ENCODE results near the gene GPM6B. TPM values are rescaled to one million over a fixed set of nuclear protein-coding genes. Genes with fewer than 3 reads are reported as not detected.

GPM6B gene
- total RNA-seq, 1 experiment from 2014 or later, result 0.51 TPM

GRCh38 chrX:13821738-13822137 lies 4.8 kb upstream of the GPM6B start:
- intact Hi-C loops (cut with micrococcal nuclease), result no loop called here
- ATAC-seq (no peak), DNase-seq (no peak)
- Histone ChIP-seq H3K9me2 (replicated peaks; ENCODE audit: low read length) (no peaks in the 10 kb centered on the region), H3K27ac (ENCODE audit: low read length) (no peak overlapping the region), H3K4me3 (ENCODE audit: low read length) (no peak overlapping the region), H3K9ac (ENCODE audit: low read length) (no peak overlapping the region), H3K9me3 (ENCODE audit: low read length) (no peaks in the 10 kb centered on the region), H3F3A (ENCODE audit: low read length, unreplicated experiment) (no peaks in the 10 kb centered on the region), H3K4me2 (ENCODE audit: low read length) (no peak overlapping the region), H3K4me1 (ENCODE audit: insufficient read depth, low read length) (no peaks in the 10 kb centered on the region), H3K27me3 (ENCODE audit: low read length) (peaks cover 32% of the 10 kb centered on the region), H3K79me2 (ENCODE audit: low read length) (no peaks in the 10 kb centered on the region), H4K20me1 (ENCODE audit: low read length) (no peaks in the 10 kb centered on the region), H3K36me3 (ENCODE audit: low read depth, low read length) (no peaks in the 10 kb centered on the region), H2AFZ (ENCODE audit: low read length) (no peak overlapping the region)
- ChIA-PET CTCF (no interaction called here), POLR2A (ENCODE audit: unreplicated experiment) (no interaction called here)
- TF ChIP-seq EZH2 (IDR thresholded peaks at IDR 0.05; ENCODE audit: low read length, unreplicated experiment), result no peak
- no peak for TF ChIP-seq EZH2phosphoT487 (IDR thresholded peaks at IDR 0.05; ENCODE audit: borderline replicate concordance, low read length)
- no peak for TF ChIP-seq CTCF (conservative IDR thresholded peaks at IDR 0.05; ENCODE audit: low read depth, low read length)
- no TSS peak for BruUV-seq (replicated peaks)

- Histone ChIP-seq H3K4me2 (ENCODE audit: low read length) (no peak overlapping the region), H3K9ac (ENCODE audit: low read length) (no peak overlapping the region), H3K4me3 (ENCODE audit: low read length) (no peak overlapping the region), H3K4me1 (ENCODE audit: insufficient read depth, low read length) (no peaks in the 10 kb centered on the region), H4K20me1 (ENCODE audit: low read length) (no peaks in the 10 kb centered on the region), H3K27ac (ENCODE audit: low read length) (no peak overlapping the region), H2AFZ (ENCODE audit: low read length) (no peak overlapping the region), H3K27me3 (ENCODE audit: low read length) (peaks cover 77% of the 10 kb centered on the region), H3K9me3 (ENCODE audit: low read length) (no peaks in the 10 kb centered on the region), H3K9me2 (replicated peaks; ENCODE audit: low read length) (no peaks in the 10 kb centered on the region), H3F3A (ENCODE audit: low read length, unreplicated experiment) (no peaks in the 10 kb centered on the region), H3K79me2 (ENCODE audit: low read length) (no peaks in the 10 kb centered on the region), H3K36me3 (ENCODE audit: low read depth, low read length) (no peaks in the 10 kb centered on the region)
- TF ChIP-seq EZH2 (IDR thresholded peaks at IDR 0.05; ENCODE audit: low read length, unreplicated experiment), result no peak
- TF ChIP-seq CTCF (conservative IDR thresholded peaks at IDR 0.05; ENCODE audit: low read depth, low read length), result no peak
- TF ChIP-seq EZH2phosphoT487 (IDR thresholded peaks at IDR 0.05; ENCODE audit: borderline replicate concordance, low read length), result no peak
- ATAC-seq (no peak), DNase-seq (no peak)
- CTCF ChIA-PET, result no interaction called here
- intact Hi-C loops (cut with micrococcal nuclease), result no loop called here
- POLR2A ChIA-PET (ENCODE audit: unreplicated experiment), result no interaction called here
- BruUV-seq (replicated peaks), result no TSS peak
Observed at GRCh38 chrX:13816176-13816575, 717 bp downstream of the GPM6B start.

GRCh38 chrX:13815664-13816063 lies 1.2 kb downstream of the GPM6B start:
- CTCF ChIA-PET, result no interaction called here

More at GRCh38 chrX:13815664-13816063, 1.2 kb downstream of the GPM6B start:
- H3F3A ChIP-seq (ENCODE audit: low read length, unreplicated experiment), result no peaks in the 10 kb centered on the region
- H3K9ac ChIP-seq (ENCODE audit: low read length), result no peak overlapping the region
- H3K36me3 ChIP-seq (ENCODE audit: low read depth, low read length), result no peaks in the 10 kb centered on the region
- H3K4me1 ChIP-seq (ENCODE audit: insufficient read depth, low read length), result no peaks in the 10 kb centered on the region
- no TSS peak for BruUV-seq (replicated peaks)
- no peaks in the 10 kb centered on the region for H3K79me2 ChIP-seq (ENCODE audit: low read length)
- no peak overlapping the region for H3K4me3 ChIP-seq (ENCODE audit: low read length)
- no peaks in the 10 kb centered on the region for H4K20me1 ChIP-seq (ENCODE audit: low read length)
- intact Hi-C loops (cut with micrococcal nuclease), result no loop called here
- H2AFZ ChIP-seq (ENCODE audit: low read length), result no peak overlapping the region
- no peaks in the 10 kb centered on the region for H3K9me2 ChIP-seq (replicated peaks; ENCODE audit: low read length)
- ATAC-seq (no peak), DNase-seq (no peak)
- POLR2A ChIA-PET (ENCODE audit: unreplicated experiment), result no interaction called here
- no peak for TF ChIP-seq EZH2 (IDR thresholded peaks at IDR 0.05; ENCODE audit: low read length, unreplicated experiment)
- H3K27ac ChIP-seq (ENCODE audit: low read length), result no peak overlapping the region
- H3K4me2 ChIP-seq (ENCODE audit: low read length), result no peak overlapping the region
- peaks cover 74% of the 10 kb centered on the region for H3K27me3 ChIP-seq (ENCODE audit: low read length)
- no peaks in the 10 kb centered on the region for H3K9me3 ChIP-seq (ENCODE audit: low read length)
